ENCODE measurements around the gene MAP4.

Gene MAP4

DNA sequence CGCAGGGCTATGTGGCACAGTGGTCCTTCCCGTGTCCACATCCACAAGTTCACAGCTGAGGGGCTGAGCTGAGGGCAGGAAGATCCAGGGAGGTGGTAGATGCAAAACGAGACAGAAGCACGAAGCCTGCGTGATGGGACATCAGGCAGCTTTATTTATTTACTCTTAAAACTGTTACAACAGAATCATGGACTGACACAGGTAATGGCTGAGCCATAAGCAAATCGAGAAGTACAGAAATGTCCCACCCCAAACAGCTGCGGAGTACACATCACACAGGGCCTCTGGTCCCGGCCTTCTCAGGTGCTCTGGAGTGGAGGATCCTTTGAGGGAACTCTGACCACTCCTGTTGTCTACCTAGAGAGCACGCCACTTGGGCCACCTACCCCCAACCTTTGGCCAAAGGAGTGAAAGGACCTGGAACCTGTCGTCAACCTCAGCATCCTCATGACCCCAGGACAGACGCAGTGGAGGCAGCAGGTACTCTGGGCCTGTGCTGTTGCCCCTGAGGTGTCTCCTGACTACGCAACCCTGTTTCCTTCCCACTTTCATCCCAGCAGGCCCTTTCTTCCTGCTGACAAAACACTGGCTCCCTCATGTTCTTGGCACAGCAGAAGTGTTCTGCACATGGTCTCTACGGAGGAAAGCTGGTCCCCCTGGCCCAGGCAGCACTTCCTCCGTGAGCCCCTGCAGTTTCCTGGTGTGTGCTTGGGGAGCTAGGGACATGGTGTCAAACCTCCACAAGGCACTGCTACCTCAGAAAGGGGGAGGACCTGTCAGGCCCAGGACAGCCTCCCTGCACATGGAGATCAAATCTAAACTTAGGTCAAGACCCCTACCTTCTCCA, 165.4 kb downstream of the MAP4 start:
- Histone ChIP-seq H3K4me1 (ENCODE audit: control insufficient read depth, insufficient read depth, low read length) (no peaks in the 10 kb centered on the region), H3K27me3 (ENCODE audit: control insufficient read depth, insufficient read depth, low read length) (no peaks in the 10 kb centered on the region), H3K4me3 (ENCODE audit: low read length) (no peak overlapping the region), H3K9ac (ENCODE audit: low read length) (no peak overlapping the region), H3K36me3 (ENCODE audit: control insufficient read depth, insufficient read depth, low read length) (peaks cover 36% of the 10 kb centered on the region), H3K9me3 (ENCODE audit: control insufficient read depth, low read length) (no peaks in the 10 kb centered on the region)

DNA sequence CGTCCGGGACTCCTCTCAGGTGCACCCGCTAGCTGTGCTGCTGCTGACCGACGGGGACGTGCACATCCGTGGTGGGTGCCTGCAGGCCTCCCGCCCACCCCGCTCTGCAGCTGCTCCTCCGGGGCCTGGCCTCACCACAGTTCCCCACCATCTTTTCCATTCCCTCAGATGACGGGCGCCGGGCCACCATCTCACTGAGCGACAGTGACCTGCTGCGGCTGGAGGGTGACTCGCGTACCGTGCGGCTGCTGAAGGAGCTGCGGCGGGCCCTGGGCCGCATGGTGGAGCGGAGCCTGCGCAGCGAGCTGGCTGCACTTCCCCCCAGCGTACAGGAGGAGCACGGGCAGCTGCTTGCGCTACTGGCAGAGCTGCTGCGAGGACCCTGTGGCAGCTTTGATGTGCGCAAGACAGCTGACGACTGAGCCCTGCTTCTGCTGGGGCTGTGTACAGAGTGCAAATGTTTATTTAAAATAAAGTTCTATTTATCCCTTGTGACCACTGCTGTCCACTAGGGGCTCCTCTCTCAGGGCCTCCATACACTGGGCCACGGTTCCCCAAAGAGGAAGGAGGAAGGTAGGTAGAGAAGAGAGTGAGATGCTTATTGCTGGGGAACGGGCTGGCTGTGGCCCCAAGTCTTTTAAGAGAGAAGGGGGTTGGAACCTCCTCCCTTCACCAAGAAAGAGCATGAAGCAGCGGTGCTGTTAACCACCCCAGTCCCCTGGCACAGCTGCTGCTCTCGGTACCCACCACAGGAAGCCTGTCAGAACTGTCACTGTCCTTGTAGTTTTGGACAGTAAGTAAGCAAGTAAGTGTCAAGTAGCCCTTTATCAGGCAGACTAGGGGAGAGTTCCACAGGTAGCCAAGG, 166.3 kb downstream of the MAP4 start:
- Histone ChIP-seq H3K9me3 (ENCODE audit: control insufficient read depth, low read length) (no peaks in the 10 kb centered on the region), H3K27me3 (ENCODE audit: control insufficient read depth, insufficient read depth, low read length) (no peaks in the 10 kb centered on the region), H3K4me1 (ENCODE audit: control insufficient read depth, insufficient read depth, low read length) (no peaks in the 10 kb centered on the region), H3K36me3 (ENCODE audit: control insufficient read depth, insufficient read depth, low read length) (peaks cover 37% of the 10 kb centered on the region), H3K4me3 (ENCODE audit: low read length) (no peak overlapping the region), H3K9ac (ENCODE audit: low read length) (no peak overlapping the region)

DNA sequence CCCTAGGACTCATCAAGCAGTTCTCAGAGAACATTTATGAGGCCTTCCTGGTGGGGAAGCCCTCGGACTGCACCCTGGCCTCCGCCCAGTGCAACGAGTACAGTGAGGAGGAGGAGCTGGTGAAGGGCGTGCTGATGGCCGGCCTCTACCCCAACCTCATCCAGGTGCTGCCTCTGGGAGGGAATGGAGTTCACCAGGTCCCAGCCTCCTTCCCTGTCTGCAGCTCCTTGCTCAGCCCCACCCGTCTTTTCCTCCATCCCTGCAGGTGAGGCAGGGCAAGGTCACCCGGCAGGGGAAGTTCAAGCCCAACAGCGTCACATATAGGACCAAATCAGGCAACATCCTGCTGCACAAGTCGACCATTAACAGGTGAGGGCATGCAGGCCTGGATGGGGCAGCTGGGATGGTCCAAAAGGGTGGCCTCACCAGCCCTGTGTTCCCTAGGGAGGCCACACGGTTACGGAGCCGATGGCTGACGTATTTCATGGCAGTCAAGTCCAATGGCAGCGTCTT, 167.0 kb downstream of the MAP4 start:
- Histone ChIP-seq H3K27me3 (ENCODE audit: control insufficient read depth, insufficient read depth, low read length) (no peaks in the 10 kb centered on the region), H3K36me3 (ENCODE audit: control insufficient read depth, insufficient read depth, low read length) (peaks cover 37% of the 10 kb centered on the region), H3K4me3 (ENCODE audit: low read length) (no peak overlapping the region), H3K9me3 (ENCODE audit: control insufficient read depth, low read length) (no peaks in the 10 kb centered on the region), H3K9ac (ENCODE audit: low read length) (no peak overlapping the region), H3K4me1 (ENCODE audit: control insufficient read depth, insufficient read depth, low read length) (no peaks in the 10 kb centered on the region)

DNA sequence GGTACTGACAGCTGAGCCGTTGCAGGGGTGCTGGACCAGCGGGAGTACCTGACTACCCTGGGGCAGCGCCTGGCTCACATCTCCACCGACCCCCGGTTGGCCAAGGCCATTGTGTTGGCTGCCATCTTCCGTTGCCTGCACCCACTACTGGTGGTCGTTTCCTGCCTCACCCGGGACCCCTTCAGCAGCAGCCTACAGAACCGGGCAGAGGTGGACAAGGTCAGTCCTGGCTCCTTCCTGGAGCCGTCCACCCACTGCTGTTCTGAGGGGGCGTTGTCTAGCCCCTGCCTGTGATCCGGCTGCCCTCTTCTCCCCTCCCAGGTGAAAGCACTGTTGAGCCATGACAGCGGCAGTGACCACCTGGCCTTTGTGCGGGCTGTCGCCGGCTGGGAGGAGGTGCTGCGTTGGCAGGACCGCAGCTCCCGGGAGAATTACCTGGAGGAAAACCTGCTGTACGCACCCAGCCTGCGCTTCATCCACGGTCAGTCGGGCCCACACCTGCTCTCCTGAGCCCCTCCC, 167.6 kb downstream of the MAP4 start:
- no peaks in the 10 kb centered on the region for H3K27me3 ChIP-seq (ENCODE audit: control insufficient read depth, insufficient read depth, low read length)
- H3K9me3 ChIP-seq (ENCODE audit: control insufficient read depth, low read length) = no peaks in the 10 kb centered on the region
- H3K4me3 ChIP-seq (ENCODE audit: low read length) = no peak overlapping the region
- H3K4me1 ChIP-seq (ENCODE audit: control insufficient read depth, insufficient read depth, low read length) = no peaks in the 10 kb centered on the region
- H3K9ac ChIP-seq (ENCODE audit: low read length) = no peak overlapping the region
- peaks cover 37% of the 10 kb centered on the region for H3K36me3 ChIP-seq (ENCODE audit: control insufficient read depth, insufficient read depth, low read length)

DNA sequence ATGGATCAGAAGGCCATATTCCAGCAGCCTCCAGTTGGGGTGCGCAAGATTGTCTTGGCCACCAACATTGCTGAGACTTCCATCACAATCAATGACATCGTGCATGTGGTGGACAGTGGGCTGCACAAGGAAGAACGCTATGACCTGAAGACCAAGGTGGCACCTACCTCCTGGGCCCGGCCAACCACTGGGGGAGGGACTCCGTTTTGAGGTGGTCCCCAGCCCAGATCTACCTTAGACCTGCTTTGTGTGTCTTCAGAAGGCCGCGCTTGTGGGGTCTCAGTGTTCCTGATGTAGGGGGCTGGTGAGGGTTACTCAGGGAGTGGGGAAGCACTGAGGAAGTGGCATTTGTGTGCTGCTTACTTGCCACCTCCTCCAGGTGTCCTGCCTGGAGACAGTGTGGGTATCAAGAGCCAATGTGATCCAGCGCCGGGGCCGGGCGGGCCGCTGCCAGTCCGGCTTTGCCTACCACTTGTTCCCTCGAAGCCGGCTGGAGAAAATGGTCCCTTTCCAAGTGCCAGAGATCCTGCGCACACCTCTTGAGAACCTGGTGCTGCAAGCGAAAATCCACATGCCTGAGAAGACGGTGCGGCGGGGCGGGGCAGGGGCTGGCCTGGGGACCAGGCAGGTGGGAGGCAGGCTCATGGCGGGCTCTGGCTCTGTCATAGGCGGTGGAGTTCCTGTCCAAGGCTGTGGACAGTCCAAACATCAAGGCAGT, 168.3 kb downstream of the MAP4 start:
- Histone ChIP-seq H3K27me3 (ENCODE audit: control insufficient read depth, insufficient read depth, low read length) (no peaks in the 10 kb centered on the region), H3K4me3 (ENCODE audit: low read length) (no peak overlapping the region), H3K9ac (ENCODE audit: low read length) (no peak overlapping the region), H3K9me3 (ENCODE audit: control insufficient read depth, low read length) (no peaks in the 10 kb centered on the region), H3K4me1 (ENCODE audit: control insufficient read depth, insufficient read depth, low read length) (no peaks in the 10 kb centered on the region), H3K36me3 (ENCODE audit: control insufficient read depth, insufficient read depth, low read length) (peaks cover 44% of the 10 kb centered on the region)

DNA sequence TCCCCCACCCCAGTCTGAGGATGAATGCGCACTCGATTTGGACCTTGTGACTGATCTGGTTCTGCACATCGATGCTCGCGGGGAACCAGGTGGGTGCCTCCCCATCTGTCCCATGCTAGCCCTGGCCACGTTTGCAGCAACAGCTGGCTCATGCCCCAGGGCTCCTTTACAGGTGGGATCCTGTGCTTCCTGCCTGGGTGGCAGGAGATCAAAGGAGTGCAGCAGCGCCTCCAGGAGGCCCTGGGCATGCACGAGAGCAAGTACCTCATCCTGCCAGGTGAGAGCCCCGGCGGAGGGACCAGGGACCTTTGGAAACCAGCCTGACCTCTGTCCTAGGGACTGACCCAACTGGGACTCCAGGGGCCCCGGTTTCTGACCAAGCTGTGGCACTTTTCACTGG, 169.0 kb downstream of the MAP4 start:
- peaks cover 46% of the 10 kb centered on the region for H3K36me3 ChIP-seq (ENCODE audit: control insufficient read depth, insufficient read depth, low read length)
- no peaks in the 10 kb centered on the region for H3K4me1 ChIP-seq (ENCODE audit: control insufficient read depth, insufficient read depth, low read length)
- H3K4me3 ChIP-seq (ENCODE audit: low read length) = no peak overlapping the region
- no peaks in the 10 kb centered on the region for H3K27me3 ChIP-seq (ENCODE audit: control insufficient read depth, insufficient read depth, low read length)
- no peak overlapping the region for H3K9ac ChIP-seq (ENCODE audit: low read length)
- no peaks in the 10 kb centered on the region for H3K9me3 ChIP-seq (ENCODE audit: control insufficient read depth, low read length)

DNA sequence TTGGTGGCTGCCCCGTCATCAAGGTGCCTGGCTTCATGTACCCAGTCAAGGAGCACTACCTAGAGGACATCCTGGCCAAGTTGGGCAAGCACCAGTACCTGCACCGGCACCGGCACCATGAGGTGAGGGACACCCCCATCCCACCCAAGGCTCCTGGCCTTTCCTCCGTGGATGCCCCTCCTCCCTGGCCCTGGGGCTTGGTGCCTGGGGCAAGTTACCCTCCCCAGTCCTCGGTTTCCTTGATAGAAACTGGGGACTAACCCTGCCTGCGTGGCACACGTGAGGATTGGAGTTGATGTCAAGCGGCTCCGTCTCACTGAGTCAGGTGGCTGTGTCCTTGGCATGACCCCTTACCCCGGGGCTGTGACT, 169.4 kb downstream of the MAP4 start:
- Histone ChIP-seq H3K27me3 (ENCODE audit: control insufficient read depth, insufficient read depth, low read length) (no peaks in the 10 kb centered on the region), H3K9ac (ENCODE audit: low read length) (no peak overlapping the region), H3K36me3 (ENCODE audit: control insufficient read depth, insufficient read depth, low read length) (peaks cover 48% of the 10 kb centered on the region), H3K9me3 (ENCODE audit: control insufficient read depth, low read length) (no peaks in the 10 kb centered on the region), H3K4me3 (ENCODE audit: low read length) (no peak overlapping the region), H3K4me1 (ENCODE audit: control insufficient read depth, insufficient read depth, low read length) (no peaks in the 10 kb centered on the region)

DNA sequence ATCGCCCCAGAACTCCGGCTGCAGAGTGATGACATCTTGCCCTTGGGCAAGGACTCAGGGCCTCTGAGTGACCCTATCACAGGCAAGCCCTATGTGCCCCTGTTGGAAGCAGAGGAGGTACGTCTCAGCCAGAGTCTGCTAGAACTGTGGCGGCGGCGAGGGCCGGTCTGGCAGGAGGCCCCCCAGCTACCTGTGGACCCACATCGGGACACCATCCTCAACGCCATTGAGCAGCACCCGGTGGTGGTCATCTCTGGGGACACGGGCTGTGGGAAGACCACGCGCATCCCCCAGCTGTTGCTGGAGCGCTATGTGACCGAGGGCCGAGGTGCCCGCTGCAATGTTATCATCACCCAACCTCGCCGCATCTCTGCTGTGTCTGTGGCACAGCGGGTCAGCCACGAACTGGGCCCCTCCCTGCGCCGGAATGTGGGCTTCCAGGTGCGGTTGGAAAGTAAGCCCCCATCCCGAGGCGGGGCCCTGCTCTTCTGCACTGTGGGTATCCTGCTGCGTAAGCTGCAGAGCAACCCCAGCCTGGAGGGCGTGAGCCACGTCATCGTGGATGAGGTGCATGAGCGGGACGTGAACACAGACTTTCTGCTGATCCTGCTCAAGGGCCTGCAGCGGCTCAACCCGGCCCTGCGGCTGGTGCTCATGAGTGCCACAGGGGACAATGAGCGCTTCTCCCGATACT, 169.9 kb downstream of the MAP4 start:
- peaks cover 53% of the 10 kb centered on the region for H3K36me3 ChIP-seq (ENCODE audit: control insufficient read depth, insufficient read depth, low read length)
- no peaks in the 10 kb centered on the region for H3K9me3 ChIP-seq (ENCODE audit: control insufficient read depth, low read length)
- H3K9ac ChIP-seq (ENCODE audit: low read length) = no peak overlapping the region
- H3K4me3 ChIP-seq (ENCODE audit: low read length) = no peak overlapping the region
- H3K27me3 ChIP-seq (ENCODE audit: control insufficient read depth, insufficient read depth, low read length) = no peaks in the 10 kb centered on the region
- H3K4me1 ChIP-seq (ENCODE audit: control insufficient read depth, insufficient read depth, low read length) = no peaks in the 10 kb centered on the region

DNA sequence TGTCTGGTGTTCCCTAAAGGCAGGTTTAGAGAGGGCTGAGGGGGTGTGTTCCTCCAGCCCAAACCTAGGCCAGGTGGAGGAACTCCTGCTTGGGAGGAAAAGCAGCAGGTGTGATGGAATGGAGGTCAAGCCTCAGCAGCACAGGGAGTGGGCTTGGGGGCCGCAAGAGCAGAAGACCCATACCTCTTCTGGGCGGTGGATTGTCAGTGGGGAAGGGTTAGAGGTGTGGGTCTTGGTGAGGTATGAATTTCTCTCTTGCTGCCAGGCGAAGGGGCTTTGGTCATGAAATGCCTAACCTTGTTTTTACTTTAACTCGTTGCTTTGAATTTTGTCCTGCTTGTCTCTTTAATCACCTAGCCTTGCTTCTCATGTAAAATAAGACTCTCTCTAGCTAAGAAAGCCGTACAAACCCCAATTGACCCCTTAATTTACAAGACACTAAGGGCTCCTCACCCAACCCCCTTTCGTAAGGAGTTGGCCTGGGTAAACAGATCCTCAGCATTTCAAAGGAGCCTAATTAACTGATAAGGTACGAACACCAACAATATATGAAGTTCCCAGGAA, 174.3 kb downstream of the MAP4 start:
- peaks cover 30% of the 10 kb centered on the region for H3K36me3 ChIP-seq (ENCODE audit: control insufficient read depth, insufficient read depth, low read length)
- H3K27me3 ChIP-seq (ENCODE audit: control insufficient read depth, insufficient read depth, low read length) = no peaks in the 10 kb centered on the region
- no peaks in the 10 kb centered on the region for H3K9me3 ChIP-seq (ENCODE audit: control insufficient read depth, low read length)
- no peaks in the 10 kb centered on the region for H3K4me1 ChIP-seq (ENCODE audit: control insufficient read depth, insufficient read depth, low read length)
- H3K9ac ChIP-seq (ENCODE audit: low read length) = no peak overlapping the region
- H3K4me3 ChIP-seq (ENCODE audit: low read length) = no peak overlapping the region

DNA sequence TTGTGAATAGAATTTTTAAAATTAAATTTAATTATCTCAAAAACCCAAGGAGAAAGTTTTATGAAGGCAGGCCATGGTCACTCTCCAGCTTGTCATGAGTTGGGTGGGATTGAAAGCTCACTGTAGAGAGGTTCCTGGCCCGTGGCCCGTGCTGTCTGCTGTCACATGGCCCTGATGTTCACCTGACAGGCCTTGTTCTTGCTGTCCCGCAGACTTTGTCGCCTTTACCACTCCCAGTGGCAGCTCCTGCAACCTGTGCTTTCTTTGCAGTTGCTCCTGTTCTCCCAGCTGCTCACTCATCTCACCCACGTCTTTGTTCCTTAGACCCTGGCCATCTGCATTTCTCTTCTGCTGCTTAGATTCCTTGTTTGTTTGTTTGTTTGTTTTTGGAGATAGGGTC, 177.7 kb downstream of the MAP4 start:
- H3K9me3 ChIP-seq (ENCODE audit: control insufficient read depth, low read length) = no peaks in the 10 kb centered on the region
- peaks cover 22% of the 10 kb centered on the region for H3K36me3 ChIP-seq (ENCODE audit: control insufficient read depth, insufficient read depth, low read length)
- H3K9ac ChIP-seq (ENCODE audit: low read length) = no peak overlapping the region

DNA sequence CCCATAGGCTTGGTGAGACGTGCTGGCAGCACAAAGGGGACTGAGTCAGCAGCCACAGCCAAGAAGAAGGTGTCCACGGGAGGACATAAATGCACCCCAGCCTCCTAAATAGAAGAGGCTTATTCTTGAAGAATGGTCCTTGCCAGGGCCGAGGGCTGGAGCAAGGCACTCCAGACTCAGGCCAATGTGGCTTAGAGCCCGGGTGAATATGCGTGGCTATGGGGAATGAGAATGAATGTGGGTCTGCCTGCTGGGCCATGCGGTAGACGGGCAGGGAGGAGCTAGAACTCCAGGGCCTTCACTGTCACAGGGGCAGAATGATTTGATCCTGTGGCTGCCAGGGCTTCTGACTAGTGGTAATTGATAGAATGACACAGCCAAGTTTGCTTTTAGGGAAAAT, 179.2 kb downstream of the MAP4 start:
- peaks cover 13% of the 10 kb centered on the region for H3K36me3 ChIP-seq (ENCODE audit: control insufficient read depth, insufficient read depth, low read length)

More for the DNA sequence above, 177.7 kb downstream of the MAP4 start:
- Histone ChIP-seq H3K4me3 (ENCODE audit: low read length) (no peak overlapping the region), H3K4me1 (ENCODE audit: control insufficient read depth, insufficient read depth, low read length) (no peaks in the 10 kb centered on the region), H3K27me3 (ENCODE audit: control insufficient read depth, insufficient read depth, low read length) (no peaks in the 10 kb centered on the region)

More for the DNA sequence above, 179.2 kb downstream of the MAP4 start:
- H3K9ac ChIP-seq (ENCODE audit: low read length) = no peak overlapping the region
- no peaks in the 10 kb centered on the region for H3K27me3 ChIP-seq (ENCODE audit: control insufficient read depth, insufficient read depth, low read length)
- no peaks in the 10 kb centered on the region for H3K4me1 ChIP-seq (ENCODE audit: control insufficient read depth, insufficient read depth, low read length)
- no peak overlapping the region for H3K4me3 ChIP-seq (ENCODE audit: low read length)
- H3K9me3 ChIP-seq (ENCODE audit: control insufficient read depth, low read length) = no peaks in the 10 kb centered on the region

All from mucosa of stomach (tissue), 1 donor.